Endothelial cell of umbilical vein (primary cell): ENCODE data around the gene PRKG1. TPM values are rescaled to one million over a fixed set of nuclear protein-coding genes. Genes with fewer than 3 reads are reported as not detected.
A peak's percentile ranks its signal among the peaks of the same experiment; 100 is the strongest.

Source experiments
- BruUV-seq: library from RNA; stranded (reverse); fragments of 400-500 nt; replicated peaks from 2 replicates; lab custom pipeline; 2021; lab: Mats Ljungman, UMichigan
- CTCF ChIA-PET: fragments of 300-600, 350-600 bp; sonication (Branson Sonifier 250); formaldehyde crosslinking; loops from one replicate; lab custom pipeline; 2021; ENCODE audit warnings: antibody characterized with exemption, inconsistent platforms; lab: Charles Lee
- POLR2A ChIA-PET: fragments of 300-600, 350-600 bp; sonication (Branson Sonifier 250); formaldehyde crosslinking; loops from one replicate; lab custom pipeline; 2021; ENCODE audit warnings: antibody characterized with exemption, inconsistent platforms; lab: Charles Lee
- DNase-seq: peaks from one replicate; pipeline ENCODE4 v3.0.0-alpha.2; 2011; ENCODE audit warnings: low read depth, low spot score
- FAIRE-seq: peaks from 2 replicates; lab custom pipeline; 2011; peaks lifted over from hg19 to GRCh38; lab: Jason Lieb, UNC
- H2AFZ ChIP-seq: 2 replicates; pipeline ENCODE4 v1.6.0; 2012; ENCODE audit warnings: low read depth, low read length, control low read depth, inconsistent platforms
- H3K27ac ChIP-seq: 2 replicates; pipeline ENCODE4 v1.5.1; 2011; ENCODE audit warnings: low read depth, mild to moderate bottlenecking, control low read depth, low read length, moderate library complexity; ENCODE audit not compliant: insufficient read depth
- H3K27me3 ChIP-seq, 2 experiments: 2 replicates each; pipeline versions ENCODE4 v1.6.0 to v1.6.1; 2011; ENCODE audit warnings: low read length in 2 of 2, mixed read lengths in 1 of 2; ENCODE audit not compliant: control insufficient read depth in 2 of 2, insufficient read depth in 2 of 2
- H3K36me3 ChIP-seq, 2 experiments: 2 replicates in 1 of 2; 3 replicates in 1 of 2; pipeline ENCODE4 v1.5.1; 2011; ENCODE audit warnings: low read length in 2 of 2, mild to moderate bottlenecking in 1 of 2, moderate library complexity in 1 of 2; ENCODE audit not compliant: control insufficient read depth in 2 of 2, insufficient read depth in 2 of 2; ENCODE audit errors: extremely low read depth in 1 of 2
- H3K4me1 ChIP-seq: 3 replicates; pipeline ENCODE4 v1.5.1; 2011; ENCODE audit warnings: mild to moderate bottlenecking, low read length; ENCODE audit not compliant: control insufficient read depth, insufficient read depth; ENCODE audit errors: extremely low read depth
- H3K4me2 ChIP-seq: 2 replicates; pipeline ENCODE4 v1.6.1; 2011; ENCODE audit warnings: low read length, control low read depth, mixed read lengths; ENCODE audit not compliant: insufficient read depth
- H3K4me3 ChIP-seq, 3 experiments: fragments of 200-600 bp in 1 of 3; sonication (generic), shearing (Covaris generic) in 1 of 3; replicated peaks in 1 of 3; 2 replicates each; pipeline ENCODE4 v1.5.1; 2011 to 2016; ENCODE audit warnings: control low read depth in 3 of 3, low read length in 3 of 3, mild to moderate bottlenecking in 2 of 3, inconsistent platforms in 1 of 3, low read depth in 1 of 3, moderate library complexity in 1 of 3; ENCODE audit not compliant: insufficient read depth in 1 of 3
- H3K79me2 ChIP-seq: 2 replicates; pipeline ENCODE4 v1.6.0; 2012; ENCODE audit warnings: low read length, inconsistent platforms; ENCODE audit not compliant: control insufficient read depth, insufficient read depth
- H3K9ac ChIP-seq: replicated peaks from 2 replicates; pipeline ENCODE3; 2011; ENCODE audit warnings: low read length, control low read depth; ENCODE audit not compliant: insufficient read depth; ENCODE audit errors: extremely low read depth
- H3K9me1 ChIP-seq: replicated peaks from 3 replicates; pipeline ENCODE4 v1.6.0; 2011; ENCODE audit warnings: mild to moderate bottlenecking, low read length; ENCODE audit not compliant: control insufficient read depth, insufficient read depth; ENCODE audit errors: extremely low read depth
- H3K9me3 ChIP-seq: replicated peaks from 2 replicates; pipeline ENCODE4 v1.5.1; 2012; ENCODE audit warnings: low read length, inconsistent platforms; ENCODE audit not compliant: control insufficient read depth, insufficient read depth
- H4K20me1 ChIP-seq: replicated peaks from 2 replicates; pipeline ENCODE3; 2011; ENCODE audit warnings: mild to moderate bottlenecking, low read length; ENCODE audit not compliant: control insufficient read depth, insufficient read depth; ENCODE audit errors: extremely low read depth
- EZH2 ChIP-seq: IDR thresholded peaks from 2 replicates; pipeline ENCODE4 v1.6.1; 2012; ENCODE audit warnings: borderline replicate concordance, low read depth, mild to moderate bottlenecking, moderate library complexity, low read length, inconsistent platforms; ENCODE audit not compliant: severe bottlenecking
- FOS ChIP-seq: IDR thresholded peaks from 2 replicates; pipeline ENCODE4 v1.6.1; 2011; ENCODE audit warnings: mild to moderate bottlenecking, low read length, moderate library complexity, borderline replicate concordance; ENCODE audit not compliant: insufficient read depth
- GATA2 ChIP-seq: IDR thresholded peaks from 2 replicates; pipeline ENCODE4 v1.7.0; 2011; ENCODE audit warnings: low read depth, mild to moderate bottlenecking, moderate library complexity, mixed read lengths, low read length; ENCODE audit not compliant: insufficient read length, insufficient read depth
- JUN ChIP-seq: IDR thresholded peaks from 2 replicates; pipeline ENCODE4 v1.6.1; 2011; ENCODE audit warnings: borderline replicate concordance, low read depth; ENCODE audit not compliant: insufficient read length, insufficient read depth
- MYC ChIP-seq: IDR thresholded peaks from one replicate; pipeline ENCODE4 v1.6.1; 2011; ENCODE audit warnings: mild to moderate bottlenecking, low read depth, low read length
- POLR2A ChIP-seq: IDR thresholded peaks from 2 replicates; pipeline ENCODE4 v1.6.1; 2012; ENCODE audit warnings: low read depth, mild to moderate bottlenecking, control low read depth, low read length
- POLR2AphosphoS5 ChIP-seq: IDR thresholded peaks from 2 replicates; pipeline ENCODE4 v1.6.1; 2012; ENCODE audit warnings: low read depth, mild to moderate bottlenecking, control low read depth, low read length, moderate library complexity; ENCODE audit not compliant: insufficient read depth
- dilution Hi-C: fragments of 300-500 bp; cut with MboI; formaldehyde crosslinking; loops from one replicate; pipeline ENCODE4 v1.15.0; 2019; ENCODE audit warnings: low sequenced_read_pairs; ENCODE audit not compliant: extremely low pct_ligation_motif_present
- intact Hi-C: fragments of 100-400 bp; cut with micrococcal nuclease; formaldehyde crosslinking; loops from one replicate; pipeline ENCODE4 v1.10.0; 2022
- polyA plus RNA-seq, 4 experiments: library from polyadenylated mRNA; depleted of rRNA in 3 of 4; stranded (reverse) in 3 of 4; unstranded in 1 of 4; fragments of >200 nt; gene quantifications; 2 replicates each; pipeline versions ENCODE4 v1.2.1 to v1.2.3, GENCODE V29; 2011 to 2012; ENCODE audit warnings: missing spikeins in 1 of 4
- total RNA-seq: library from RNA; stranded (reverse); gene quantifications from 2 replicates; pipeline ENCODE4 v1.2.3, GENCODE V29; 2021
- TF ChIP-seq, protein P1 (sequence below), 2 donors: IDR thresholded peaks; 1 replicate in 1 of 2; 2 replicates in 1 of 2; pipeline ENCODE4 v1.5.1; 2011; ENCODE audit warnings: low read length in 2 of 2, mild to moderate bottlenecking in 2 of 2, moderate library complexity in 2 of 2, control low read depth in 1 of 2, inconsistent platforms in 1 of 2, low read depth in 1 of 2; ENCODE audit not compliant: insufficient read depth in 1 of 2; ENCODE audit errors: extremely low read depth in 1 of 2
- TF ChIP-seq, protein P2 (sequence below): IDR thresholded peaks from 2 replicates; pipeline ENCODE4 v1.6.1; 2011; ENCODE audit not compliant: insufficient read depth, insufficient read length

The PRKG1 gene
- total and polyA plus RNA-seq, 2 donors (not counting 3 experiments of a cell fraction or from before 2014, with no cell fraction given) = 0.01 to 0.18 TPM

DNA sequence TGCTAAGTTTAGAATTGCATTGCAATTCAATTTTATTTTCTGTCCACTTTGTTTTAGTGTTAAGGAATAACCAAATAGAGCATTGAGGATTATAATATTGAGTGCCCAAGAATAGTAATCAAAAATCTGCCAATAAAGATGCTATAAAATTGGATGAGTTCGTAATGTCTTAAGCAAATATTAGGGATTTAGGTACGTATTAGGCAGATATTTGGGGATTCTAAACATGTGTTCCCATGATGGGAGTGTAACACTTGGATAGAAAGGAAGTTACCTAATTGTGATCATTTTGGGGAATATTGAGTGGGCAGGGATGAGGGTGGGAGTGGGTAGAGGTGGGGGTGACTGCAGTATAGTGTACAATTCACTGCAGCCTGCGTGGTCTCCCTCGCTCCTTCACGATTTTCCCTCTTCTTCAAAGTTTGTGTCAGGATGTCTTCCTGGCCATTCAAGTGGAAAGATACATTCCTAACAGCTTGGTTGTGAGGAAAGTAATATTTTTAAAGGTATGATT is 1.3 kb upstream of the PRKG1 start:
- CTCF ChIA-PET = interaction anchor here (0.9 to 3.2 kb wide), 5 partner anchors 9 to 349 kb away, joined by 3 to 15 read pairs (median 3); no protein-coding TSS in a partner anchor

More for the DNA sequence above, 1.3 kb upstream of the PRKG1 start:
- Histone ChIP-seq H3K27ac (no peak overlapping the region), H3K9me1 (no peaks in the 10 kb centered on the region), H3K9me3 (no peaks in the 10 kb centered on the region), H2AFZ (no peak overlapping the region), H3K4me1 (peaks cover 5% of the 10 kb centered on the region), H3K4me2 (peak overlapping the region; percentile 32), H3K36me3 (no peaks in the 10 kb centered on the region), H3K4me3 (no peak overlapping the region), H3K79me2 (no peaks in the 10 kb centered on the region), H4K20me1 (no peaks in the 10 kb centered on the region), H3K27me3 (peaks cover 22 to 36% of the 10 kb centered on the region in 2 experiments), H3K9ac (no peak overlapping the region)
- no TSS peak for BruUV-seq
- FAIRE-seq (no peak), DNase-seq (no peak)
- intact Hi-C loops (no loop called here), dilution Hi-C loops (no loop called here)
- no peak for TF ChIP-seq POLR2AphosphoS5
- no peak for TF ChIP-seq POLR2A
- TF ChIP-seq FOS = no peak
- TF ChIP-seq JUN = no peak
- TF ChIP-seq GATA2 = no peak
- no peak for TF ChIP-seq EZH2
- TF ChIP-seq MYC = no peak
- TF ChIP-seq, protein P1, sequence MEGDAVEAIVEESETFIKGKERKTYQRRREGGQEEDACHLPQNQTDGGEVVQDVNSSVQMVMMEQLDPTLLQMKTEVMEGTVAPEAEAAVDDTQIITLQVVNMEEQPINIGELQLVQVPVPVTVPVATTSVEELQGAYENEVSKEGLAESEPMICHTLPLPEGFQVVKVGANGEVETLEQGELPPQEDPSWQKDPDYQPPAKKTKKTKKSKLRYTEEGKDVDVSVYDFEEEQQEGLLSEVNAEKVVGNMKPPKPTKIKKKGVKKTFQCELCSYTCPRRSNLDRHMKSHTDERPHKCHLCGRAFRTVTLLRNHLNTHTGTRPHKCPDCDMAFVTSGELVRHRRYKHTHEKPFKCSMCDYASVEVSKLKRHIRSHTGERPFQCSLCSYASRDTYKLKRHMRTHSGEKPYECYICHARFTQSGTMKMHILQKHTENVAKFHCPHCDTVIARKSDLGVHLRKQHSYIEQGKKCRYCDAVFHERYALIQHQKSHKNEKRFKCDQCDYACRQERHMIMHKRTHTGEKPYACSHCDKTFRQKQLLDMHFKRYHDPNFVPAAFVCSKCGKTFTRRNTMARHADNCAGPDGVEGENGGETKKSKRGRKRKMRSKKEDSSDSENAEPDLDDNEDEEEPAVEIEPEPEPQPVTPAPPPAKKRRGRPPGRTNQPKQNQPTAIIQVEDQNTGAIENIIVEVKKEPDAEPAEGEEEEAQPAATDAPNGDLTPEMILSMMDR (IDR thresholded peaks at IDR 0.05; ENCODE audit: extremely low read depth in 1 of 2, insufficient read depth in 1 of 2, low read depth in 1 of 2, low read length in 2 of 2) = no peak
- TF ChIP-seq, protein P2, sequence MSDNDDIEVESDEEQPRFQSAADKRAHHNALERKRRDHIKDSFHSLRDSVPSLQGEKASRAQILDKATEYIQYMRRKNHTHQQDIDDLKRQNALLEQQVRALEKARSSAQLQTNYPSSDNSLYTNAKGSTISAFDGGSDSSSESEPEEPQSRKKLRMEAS = no peak
- POLR2A ChIA-PET = no interaction called here
